GM18861 (cell line): ENCODE data around the gene SSTR4.

ENCODE experiments used
- ATAC-seq: cut with Tn5 transposase; IDR thresholded peaks from one replicate; pipeline ENCODE4 v1.9.1; 2021; ENCODE audit not compliant: unreplicated experiment

SSTR4 gene

DNA sequence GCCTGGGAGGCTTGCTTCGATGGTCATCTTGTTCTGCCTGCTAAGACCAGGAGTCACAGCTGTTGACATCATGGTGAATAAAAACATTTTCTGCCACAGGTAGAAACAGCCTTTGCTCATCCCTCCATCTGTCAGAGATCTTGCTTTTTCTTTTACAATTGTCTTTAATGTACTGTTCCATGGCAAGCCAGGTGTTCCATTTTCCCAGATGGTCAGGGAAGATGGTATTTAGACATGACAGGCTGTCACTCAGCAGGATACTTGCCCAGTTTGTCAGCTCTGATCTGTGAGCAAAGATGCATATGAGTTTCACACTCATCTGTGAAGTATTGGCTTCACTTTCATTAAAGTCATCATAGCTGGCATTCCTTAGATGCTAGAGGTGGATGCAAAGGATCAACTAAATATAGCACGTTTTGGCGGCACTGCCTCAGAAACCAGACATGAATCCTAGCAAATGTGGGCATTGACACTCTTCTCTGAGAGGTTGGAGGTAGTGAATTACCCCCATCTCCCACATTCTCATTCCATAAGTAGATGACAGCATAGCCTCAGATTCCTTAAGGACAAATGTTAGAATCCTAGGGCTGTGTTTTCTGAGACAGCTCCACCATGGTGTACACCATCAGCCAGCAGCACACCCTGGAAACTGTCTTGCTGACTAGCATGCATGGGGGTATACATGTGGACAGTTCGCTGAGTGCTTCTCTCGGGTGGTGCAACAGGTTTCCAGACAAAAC is 4.2 kb downstream of the SSTR4 start:
- ATAC-seq: no peak

DNA sequence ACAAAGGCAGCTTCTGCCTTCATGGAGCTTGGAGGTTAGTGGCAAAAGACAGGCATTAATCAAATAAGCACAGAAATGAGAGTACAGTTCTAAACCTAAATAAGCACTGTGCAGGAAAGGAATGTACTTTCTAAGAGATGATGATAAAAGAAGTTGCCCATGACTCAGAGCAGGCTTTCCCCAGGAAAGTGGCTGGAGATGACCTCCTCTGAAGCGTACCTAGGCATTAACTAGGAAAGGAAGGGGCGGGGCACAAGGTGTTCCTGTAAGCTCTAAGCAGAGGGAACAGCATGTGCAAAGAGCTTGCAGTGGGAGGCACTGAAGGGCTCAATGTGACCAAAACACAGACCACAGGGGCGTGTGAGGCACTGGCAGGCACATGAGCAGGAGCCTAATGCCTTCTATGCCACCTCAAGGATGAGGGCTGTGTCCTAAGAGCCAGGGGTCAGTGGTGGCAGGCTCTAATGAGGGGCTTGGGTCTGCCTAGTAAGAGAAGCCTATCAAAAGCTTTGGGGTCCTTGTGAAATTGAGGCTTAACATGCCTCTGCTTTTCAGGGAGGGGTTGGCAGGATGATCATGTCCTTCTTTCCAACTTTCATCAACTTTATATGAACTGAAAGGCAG is 4.9 kb downstream of the SSTR4 start:
- no peak for ATAC-seq

DNA sequence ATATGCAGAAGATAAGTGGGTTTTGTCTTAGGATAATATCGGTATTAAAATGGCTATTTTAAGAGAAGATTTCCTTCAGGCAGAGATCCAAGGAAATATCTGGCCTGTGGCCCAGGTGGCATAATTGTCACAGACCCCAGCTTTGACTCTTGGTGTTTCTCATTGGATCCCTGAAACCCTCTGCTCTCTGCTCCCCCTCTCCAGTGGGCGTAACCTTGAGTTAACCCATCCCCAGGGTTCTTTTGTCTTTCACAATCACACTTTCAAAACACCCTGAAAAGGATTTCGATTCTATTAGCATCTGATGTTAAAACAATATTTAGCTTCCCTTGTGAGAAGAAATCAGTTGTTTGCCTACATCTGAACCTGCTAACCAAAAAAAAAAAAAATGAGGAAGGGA is 7.2 kb downstream of the SSTR4 start:
- ATAC-seq: no peak

DNA sequence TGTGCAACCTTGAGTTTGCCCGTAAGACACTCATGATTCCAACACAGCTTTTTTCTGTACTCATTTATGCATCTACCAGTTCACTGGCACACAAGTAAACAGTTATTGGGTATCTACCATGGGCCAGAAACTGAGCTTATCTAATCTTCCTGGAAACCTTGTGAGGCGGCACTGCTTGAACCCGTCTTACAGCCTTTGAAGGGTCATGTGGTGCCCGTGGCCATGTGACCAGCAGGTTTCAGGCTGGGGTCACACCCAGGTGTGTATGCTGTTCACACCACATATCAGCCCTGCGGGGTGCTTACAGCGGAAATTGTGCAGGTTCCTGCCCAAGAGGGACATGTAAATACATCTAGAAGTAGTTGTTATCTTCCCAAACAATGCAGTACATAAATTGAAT is 8.3 kb downstream of the SSTR4 start:
- ATAC-seq: no peak

DNA sequence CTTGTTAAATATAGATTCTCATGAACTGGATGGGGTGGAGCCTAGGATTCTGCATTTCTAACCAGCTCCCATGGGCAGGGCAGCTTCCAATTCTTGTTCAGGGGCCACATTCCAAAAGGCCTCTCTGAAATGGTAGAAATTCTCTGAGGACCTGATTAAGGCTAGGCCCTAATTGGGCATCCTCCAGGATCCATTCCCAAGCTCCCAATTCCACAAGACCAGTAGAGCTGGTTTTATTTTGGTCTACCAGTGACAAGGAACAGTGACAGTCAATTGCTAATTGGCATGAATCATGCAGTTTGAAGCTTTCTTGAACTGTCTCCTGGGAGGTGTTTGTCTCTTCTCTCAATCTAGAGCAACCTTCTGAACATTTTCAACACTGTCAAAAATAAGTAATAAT is 11.3 kb downstream of the SSTR4 start:
- no peak for ATAC-seq

DNA sequence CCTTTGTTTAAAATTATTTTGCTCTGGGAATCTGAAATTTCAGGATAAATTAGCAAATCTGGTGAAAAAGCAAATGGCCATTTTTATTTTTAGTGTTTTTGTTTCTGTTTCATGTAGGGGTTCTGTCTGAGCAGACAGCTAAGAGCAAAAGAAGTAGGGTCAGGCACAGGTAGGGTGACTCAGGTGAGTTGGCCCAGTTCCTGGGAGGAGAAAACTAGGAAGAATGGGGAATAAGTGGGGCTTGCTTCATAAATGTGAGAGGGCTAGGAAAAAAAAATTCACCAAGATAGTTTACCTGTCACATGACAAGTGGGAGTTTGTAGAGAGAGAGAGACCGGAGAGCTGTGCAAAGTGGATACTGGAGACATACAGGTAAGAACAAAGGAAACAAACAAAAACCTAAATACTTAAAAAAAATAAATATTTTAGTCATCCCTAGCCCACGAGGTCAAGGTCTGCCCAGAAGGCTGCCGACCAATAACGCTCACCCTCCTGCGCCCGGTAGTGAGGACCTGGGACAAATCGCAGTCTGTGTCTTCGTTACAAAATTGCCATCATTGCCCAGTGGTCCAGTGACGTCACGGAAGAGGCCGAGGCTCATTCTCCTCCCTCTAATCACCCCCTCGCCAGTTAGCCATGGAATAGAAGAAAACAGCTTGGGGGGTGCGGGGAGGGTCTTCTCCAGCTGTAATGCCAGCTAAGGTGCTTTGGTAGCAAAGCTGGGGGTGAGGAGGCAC is 12.1 kb downstream of the SSTR4 start:
- no peak for ATAC-seq

DNA sequence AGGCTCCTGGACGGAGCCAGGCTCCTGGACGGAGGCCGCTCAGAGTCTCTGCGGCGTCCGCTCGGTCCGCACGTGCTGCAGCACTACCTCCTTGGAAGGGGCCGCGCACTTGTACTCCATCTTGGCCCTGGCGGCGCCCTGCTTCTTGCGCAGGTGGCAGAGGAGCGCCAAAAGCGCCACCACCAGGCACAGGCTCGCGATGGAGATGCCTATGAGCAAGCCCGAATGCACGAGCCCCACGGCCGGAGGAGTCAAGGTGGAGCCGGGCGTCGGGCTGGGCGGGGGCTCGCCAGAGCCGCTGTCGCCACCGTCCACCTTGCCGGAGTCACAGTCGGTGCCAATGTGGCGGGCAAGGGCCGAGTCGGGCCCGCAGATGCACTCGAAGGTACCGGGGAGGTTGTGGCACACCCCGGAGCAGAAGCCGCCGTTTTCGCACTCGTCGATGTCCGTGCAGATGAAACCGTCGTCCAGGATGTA is 12.7 kb downstream of the SSTR4 start:
- no peak for ATAC-seq

DNA sequence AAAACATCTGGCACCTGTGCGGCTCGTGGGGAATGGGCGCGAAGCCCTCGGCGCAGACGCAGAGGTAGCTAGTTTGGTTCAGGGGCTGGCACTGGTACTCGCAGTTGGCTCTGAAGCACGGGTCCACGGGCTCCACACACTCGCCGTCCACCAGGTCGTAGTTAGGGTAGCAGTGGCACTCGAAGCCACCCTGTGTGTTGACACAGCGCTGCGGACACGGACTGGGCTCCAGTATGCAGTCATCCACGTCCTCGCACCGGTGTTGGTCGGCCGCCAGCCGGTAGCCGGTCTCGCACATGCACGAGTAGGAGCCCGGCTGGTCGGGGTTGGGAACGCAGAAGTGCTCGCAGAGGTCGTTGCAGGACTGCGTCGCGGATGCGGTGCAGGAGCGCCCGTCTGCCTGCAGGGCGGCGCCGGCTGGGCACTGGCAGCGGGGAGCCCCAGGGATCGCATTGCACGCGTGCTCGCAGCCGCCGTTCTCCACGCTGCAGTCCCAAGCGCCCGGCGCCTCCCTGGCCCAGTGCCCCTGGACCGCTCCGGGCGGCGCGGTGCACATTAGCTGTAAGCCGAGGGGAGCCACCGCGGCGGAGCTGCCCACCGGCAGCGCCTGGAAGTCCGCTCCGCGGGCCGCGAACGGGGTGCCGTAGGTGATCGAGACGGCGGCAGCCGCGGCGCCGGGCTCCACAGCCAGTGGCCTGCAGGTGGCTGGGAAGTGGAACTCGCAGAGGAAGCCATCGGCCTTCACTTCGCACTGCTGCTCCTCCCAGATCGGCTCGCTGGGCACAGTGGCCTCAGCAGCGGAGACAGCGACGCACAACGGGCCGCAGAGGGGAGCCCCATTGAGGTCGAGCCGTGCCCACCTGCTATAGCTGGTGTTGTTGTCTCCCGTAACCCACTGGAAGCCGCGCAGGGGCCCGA is 13.4 kb downstream of the SSTR4 start:
- no peak for ATAC-seq

DNA sequence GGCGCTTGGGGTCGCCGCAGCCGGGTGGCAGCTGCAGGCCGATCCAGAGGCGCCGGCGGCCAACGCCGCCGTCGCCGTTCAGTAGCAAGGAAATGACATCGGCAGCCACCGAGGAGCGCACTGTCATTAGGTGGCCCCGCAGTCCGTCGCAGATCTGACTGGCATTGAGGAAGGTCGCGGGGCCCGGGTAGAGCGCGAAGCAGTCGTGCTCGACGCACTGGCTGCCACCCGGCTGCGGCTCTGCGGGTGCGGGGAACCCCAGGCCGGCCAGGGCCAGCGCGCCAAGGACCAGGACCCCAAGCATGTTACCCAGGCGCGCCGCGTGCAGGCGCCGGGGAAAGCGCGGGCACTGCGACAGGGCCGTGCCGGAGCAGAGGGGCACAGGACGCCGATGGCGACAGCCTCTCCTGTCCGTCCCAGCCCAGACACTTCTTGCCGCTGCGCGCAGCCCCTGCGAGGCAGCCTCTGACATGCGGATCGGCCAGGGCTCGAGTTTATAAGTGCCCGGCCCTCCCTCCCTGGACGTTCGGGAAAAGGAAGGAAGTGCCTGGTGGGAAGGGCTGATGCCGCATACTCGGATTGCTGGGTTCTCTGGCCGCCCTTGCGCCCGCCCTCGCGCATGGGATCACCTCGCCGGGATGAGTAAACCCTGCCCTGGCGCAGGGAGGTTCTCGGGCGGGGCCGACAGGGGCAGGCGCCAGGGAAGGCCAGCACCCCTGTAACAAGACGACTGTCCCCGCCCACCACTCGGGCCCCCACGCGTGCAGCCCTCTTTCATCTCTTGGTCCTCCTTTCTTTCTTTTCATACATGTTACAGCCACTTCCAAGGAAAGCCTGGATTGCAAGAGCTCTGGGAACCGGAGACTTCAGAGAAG is 14.3 kb downstream of the SSTR4 start, which contains the start of gene THBD:
TSS of gene THBD (minus strand) at position 472 of the 875 bp plus-strand sequence. CDS start at position 304, 168 bp downstream.
- ATAC-seq: no peak

DNA sequence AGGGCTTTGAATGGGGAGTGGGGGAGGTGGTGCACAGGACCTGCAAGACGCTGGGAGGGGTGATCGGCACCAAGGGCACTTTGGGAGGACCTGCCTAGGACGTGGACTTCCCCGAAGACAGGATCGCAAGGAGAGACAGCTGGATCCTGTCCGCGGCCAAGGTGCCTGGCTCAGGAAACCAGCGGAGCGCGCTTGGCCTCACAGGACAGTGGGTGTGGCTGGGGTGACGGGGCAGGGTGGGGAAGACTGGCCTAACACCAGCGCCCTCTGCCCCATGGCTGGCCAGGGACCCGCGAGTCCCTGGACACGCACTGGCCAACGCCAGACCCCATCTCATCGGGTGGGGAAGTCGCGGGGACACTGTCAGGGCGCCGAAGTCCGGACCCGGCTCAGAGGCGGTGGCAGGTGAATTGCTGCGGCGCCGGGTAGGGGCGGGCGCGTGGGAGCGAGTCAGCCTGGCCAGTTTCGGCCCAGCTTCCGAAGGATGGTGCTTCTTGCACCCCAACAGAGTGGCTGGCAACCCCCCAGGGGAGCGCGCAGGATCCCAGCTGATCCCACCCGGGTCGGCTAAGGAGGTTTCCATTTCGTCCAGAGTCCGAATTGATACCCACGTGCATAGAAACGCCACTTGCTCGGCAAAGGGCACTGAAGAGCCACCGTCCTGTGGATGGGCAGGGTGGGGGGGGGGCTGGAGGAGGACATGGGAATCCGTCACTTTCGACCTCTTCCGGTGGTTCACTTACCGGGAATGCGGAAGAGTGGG is 15.1 kb downstream of the SSTR4 start:
- no peak for ATAC-seq

DNA sequence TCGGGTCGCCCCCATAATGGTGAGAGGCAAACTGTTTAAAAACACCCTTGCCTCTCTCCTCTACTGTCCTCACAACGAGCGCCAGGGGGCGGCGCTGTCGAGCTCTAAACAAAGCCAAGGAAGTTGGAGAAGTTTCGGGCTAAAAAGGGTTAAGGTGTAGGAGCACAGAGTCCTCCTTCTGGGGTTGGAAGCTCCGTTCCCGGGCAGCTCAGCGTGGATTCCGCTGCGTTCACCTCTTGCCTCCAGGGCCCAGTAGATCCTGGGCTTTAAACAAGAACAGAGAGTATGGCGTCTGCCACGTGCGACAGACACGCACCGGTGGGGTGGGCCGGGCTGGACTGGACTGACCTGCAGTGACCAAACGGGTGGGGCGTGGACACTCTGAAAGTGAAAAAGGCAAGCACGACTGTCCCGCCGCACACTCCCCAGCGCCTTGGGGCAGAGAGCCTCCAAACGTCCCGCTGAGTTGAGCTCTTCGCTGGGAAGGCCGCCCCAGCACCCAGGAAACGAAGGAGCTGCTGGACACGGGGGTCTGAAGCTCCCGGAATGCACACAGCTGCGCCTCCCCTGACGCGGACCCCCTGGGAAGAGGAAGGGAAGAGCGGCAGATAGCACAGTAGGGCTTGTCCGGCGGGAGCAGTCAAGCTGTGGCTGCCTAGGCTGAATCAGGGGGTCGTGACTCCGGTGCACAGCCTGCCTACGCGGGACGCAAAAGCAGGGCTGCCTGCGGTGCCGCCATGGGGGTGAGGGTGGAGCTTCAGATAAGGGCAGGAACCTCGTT is 15.9 kb downstream of the SSTR4 start:
- no peak for ATAC-seq

DNA sequence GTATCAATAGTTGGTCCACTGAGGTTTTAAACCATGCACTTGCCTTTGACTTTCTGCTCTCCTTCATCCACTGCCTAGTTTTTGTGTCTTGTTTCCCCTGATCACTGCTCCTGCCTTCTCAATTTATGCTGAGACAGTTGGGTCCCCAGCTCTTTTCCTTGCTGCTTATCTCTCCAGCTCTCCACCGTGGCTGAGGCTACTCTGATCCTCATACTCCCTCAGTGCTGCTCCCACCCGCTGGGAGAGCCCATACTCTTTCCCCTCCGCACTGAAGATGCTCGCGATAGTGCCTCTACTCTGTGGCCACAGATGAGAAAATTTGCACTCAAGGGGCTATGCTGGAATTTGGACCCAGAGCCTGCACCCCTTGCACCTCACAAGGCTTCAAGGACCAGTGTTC is 17.8 kb downstream of the SSTR4 start:
- ATAC-seq: no peak

DNA sequence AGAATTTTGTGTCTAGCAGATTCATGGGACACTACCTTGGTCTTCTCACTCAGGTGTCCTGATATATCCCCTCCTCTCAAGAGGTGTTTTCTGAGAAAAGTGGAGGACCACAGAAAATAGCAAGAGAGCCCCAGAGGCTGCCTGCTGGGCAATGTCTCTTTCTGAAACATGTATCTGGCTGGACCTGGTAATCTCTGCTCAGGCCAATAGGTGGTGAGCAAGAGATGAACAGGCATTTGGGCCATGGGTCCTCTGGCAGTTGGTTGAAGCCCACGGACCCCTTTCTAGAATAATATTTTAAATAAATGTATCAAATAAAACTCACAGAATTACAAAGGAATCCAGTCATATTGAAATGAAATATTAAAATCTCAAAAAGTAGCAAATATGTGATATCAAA is 23.1 kb downstream of the SSTR4 start:
- no peak for ATAC-seq

DNA sequence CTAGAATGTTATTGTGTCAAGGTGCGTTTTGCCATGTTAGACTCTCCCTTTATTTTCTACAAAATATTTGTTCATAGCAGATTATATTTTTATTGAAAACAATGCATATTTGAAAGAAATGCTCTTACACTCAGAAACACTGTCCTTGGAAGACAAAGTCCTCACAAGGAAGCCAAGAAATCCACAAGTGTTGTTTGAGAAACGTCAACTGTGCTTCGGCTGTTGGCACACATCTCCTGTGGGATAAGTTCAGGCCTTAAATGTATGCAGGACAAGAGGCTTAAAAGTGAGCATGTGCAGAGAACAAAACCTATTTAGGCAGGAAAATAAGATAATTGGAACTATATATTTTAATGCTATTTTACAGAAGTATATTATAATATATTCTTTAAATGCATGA is 23.9 kb downstream of the SSTR4 start:
- ATAC-seq: no peak

DNA sequence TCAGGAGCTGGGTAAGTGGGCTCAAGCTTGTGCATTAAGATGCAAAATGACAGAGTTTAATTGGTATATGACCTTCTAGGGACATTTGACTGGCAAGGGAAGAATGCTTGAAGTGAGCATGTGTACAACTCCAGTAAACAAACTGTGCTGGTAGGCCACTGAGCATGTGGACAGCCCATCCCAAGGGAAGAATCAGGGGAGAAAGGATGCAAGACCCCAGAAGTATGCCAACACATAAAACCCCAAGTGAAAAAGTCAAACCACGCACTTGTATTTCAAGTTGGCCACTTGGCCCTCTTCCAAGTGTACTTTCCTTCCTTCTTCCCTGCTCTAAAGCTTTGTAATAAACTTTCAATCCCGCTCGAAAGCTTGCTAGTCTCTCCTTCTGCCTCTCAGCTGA is 24.7 kb downstream of the SSTR4 start:
- ATAC-seq: no peak

DNA sequence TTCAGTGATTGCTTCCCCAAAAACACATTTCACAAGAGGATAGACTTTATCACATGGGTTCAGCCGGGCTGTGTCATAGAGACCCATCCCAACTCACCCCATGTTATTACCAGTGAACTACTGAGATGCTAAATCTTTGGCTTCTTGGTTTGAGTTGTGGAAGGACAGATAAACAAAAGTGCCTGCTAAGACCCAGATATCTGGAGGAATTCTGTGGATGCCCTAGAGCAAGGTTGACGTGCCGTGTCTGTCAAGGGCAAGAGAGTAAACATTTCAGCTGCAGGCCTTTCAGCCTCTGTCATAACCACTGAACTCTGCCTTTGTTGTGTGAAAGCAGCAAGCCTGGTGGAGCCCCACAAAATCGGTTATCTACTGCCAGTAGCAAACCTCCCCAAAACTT is 25.5 kb downstream of the SSTR4 start:
- ATAC-seq: no peak

DNA sequence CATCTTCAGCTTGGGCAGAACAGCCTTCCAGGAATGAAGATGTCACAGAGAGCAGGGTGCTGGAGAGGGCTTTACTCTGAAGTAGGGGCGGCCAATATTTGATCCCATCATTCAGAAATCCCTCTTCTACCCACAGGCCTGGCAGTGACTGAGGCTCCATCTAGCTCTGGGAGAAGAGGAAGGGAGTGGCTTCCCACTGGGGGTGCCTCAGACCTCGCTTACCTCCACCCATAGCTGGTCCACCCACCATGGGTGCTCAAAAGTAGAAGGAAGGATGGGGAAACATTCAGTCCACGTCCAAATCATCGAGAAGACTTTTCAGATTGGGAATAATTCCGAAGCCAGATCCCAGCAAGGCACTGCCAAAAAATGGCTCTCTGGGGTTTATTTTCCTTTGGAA is 26.1 kb downstream of the SSTR4 start:
- ATAC-seq: no peak

DNA sequence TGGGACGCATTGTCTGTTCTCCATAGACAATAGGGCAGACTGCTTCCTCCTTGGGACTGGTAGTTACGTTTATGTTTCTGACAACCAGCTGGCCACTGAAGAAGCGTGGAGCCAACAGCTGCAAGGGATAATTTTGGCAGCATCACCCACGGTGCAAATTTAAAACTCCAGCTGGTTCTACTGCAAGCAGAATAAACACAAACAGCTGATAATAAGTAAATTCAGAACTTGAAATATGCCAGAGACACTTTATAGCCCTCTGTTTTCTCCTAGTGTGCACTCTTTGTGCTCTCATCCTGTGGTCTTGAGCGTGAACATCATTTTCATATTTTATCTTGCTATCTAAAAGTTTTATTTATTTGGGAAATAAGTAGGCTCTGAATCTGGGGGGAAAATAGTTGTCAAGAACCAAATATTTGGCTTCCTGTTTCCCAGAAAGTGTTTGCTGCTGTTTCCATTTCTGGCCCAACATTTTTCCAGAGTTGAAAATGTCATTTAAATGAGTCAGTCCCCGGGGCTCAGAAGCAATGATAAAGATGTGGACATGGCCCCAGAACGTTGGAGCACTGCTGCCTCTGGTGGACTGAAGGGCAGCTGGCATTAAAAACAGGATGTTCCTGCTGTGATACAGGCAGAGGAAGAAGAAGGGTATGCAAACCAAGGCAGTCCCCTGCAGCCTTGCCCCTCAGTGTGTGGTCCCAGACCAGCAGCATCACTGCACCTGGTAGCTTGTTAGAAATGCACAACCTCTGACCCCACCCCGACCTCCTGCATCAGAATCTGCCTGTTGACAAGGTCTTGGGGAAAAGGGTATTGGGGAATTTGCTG is 26.8 kb downstream of the SSTR4 start:
- ATAC-seq: no peak
